Measurements from ENCODE around the gene ATP2A2. TPM values are rescaled to one million over a fixed set of nuclear protein-coding genes. Genes with fewer than 3 reads are reported as not detected.
A peak's percentile ranks its signal among the peaks of the same experiment; 100 is the strongest.
"Not testable (repeated sequence)": the region's sequence is repeated elsewhere in the genome, so short reads cannot be mapped to it uniquely, and the experiment has no call there.

ATP2A2 gene
- total RNA-seq, 1 experiment from 2014 or later: 154 TPM

GRCh38 chr12:110355073-110355472 lies 74.0 kb downstream of the ATP2A2 start:
- Histone ChIP-seq H3K36me3 (ENCODE audit: low read depth) (no peaks in the 10 kb centered on the region), H3K79me2 (ENCODE audit: low read depth) (no peaks in the 10 kb centered on the region), H3K4me1 (replicated peaks; ENCODE audit: insufficient read depth) (no peaks in the 10 kb centered on the region), H3K4me3 (no peak overlapping the region), H2AFZ (no peak overlapping the region), H3K27me3 (ENCODE audit: insufficient read depth, low read depth) (no peaks in the 10 kb centered on the region), H3K4me2 (no peak overlapping the region), H3K27ac (no peak overlapping the region), H4K20me1 (ENCODE audit: insufficient read depth) (no peaks in the 10 kb centered on the region), H3K9me2 (ENCODE audit: insufficient read depth) (no peaks in the 10 kb centered on the region), H3K9me3 (ENCODE audit: insufficient read depth, low read depth) (no peaks in the 10 kb centered on the region), H3F3A (ENCODE audit: insufficient read depth, low read depth) (peaks cover 44% of the 10 kb centered on the region; the same call in 1 of the 2 replicates)
- BruUV-seq (replicated peaks): no TSS peak
- POLR2A ChIA-PET (ENCODE audit: unreplicated experiment): no interaction called here
- CTCF ChIA-PET: no interaction called here
- TF ChIP-seq, protein P1, sequence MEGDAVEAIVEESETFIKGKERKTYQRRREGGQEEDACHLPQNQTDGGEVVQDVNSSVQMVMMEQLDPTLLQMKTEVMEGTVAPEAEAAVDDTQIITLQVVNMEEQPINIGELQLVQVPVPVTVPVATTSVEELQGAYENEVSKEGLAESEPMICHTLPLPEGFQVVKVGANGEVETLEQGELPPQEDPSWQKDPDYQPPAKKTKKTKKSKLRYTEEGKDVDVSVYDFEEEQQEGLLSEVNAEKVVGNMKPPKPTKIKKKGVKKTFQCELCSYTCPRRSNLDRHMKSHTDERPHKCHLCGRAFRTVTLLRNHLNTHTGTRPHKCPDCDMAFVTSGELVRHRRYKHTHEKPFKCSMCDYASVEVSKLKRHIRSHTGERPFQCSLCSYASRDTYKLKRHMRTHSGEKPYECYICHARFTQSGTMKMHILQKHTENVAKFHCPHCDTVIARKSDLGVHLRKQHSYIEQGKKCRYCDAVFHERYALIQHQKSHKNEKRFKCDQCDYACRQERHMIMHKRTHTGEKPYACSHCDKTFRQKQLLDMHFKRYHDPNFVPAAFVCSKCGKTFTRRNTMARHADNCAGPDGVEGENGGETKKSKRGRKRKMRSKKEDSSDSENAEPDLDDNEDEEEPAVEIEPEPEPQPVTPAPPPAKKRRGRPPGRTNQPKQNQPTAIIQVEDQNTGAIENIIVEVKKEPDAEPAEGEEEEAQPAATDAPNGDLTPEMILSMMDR (conservative IDR thresholded peaks at IDR 0.05): peak; percentile 47; the same call in 1 of the 2 replicates
- no peak for TF ChIP-seq EZH2 (IDR thresholded peaks at IDR 0.05; ENCODE audit: low read depth)
- DNase-seq: no peak
- intact Hi-C loops (cut with micrococcal nuclease; ENCODE audit: unreplicated experiment): no loop called here

- H3K9me3 ChIP-seq (ENCODE audit: insufficient read depth, low read depth); H3K79me2 ChIP-seq (ENCODE audit: low read depth); H3K4me2 ChIP-seq; H3K27ac ChIP-seq; H3K36me3 ChIP-seq (ENCODE audit: low read depth); BruUV-seq (replicated peaks); H3K4me3 ChIP-seq; H3K9me2 ChIP-seq (ENCODE audit: insufficient read depth); H2AFZ ChIP-seq; H4K20me1 ChIP-seq (ENCODE audit: insufficient read depth); intact Hi-C loops (cut with micrococcal nuclease; ENCODE audit: unreplicated experiment); DNase-seq; H3K4me1 ChIP-seq (replicated peaks; ENCODE audit: insufficient read depth); POLR2A ChIA-PET (ENCODE audit: unreplicated experiment); H3K27me3 ChIP-seq (ENCODE audit: insufficient read depth, low read depth): not testable (repeated sequence)
- H3F3A ChIP-seq (ENCODE audit: insufficient read depth, low read depth): peaks cover 18% of the 10 kb centered on the region; the same call in 1 of the 2 replicates
- CTCF ChIA-PET: interaction anchor here (0.6 to 1.1 kb wide), 3 partner anchors 9 to 257 kb away, joined by 3 to 4 read pairs (median 3); no protein-coding TSS in a partner anchor
- TF ChIP-seq, protein P1 (conservative IDR thresholded peaks at IDR 0.05): peak; percentile 55
These were observed 77.5 kb downstream of the ATP2A2 start for GRCh38 chr12:110358384-110359097.

- intact Hi-C loops (cut with micrococcal nuclease; ENCODE audit: unreplicated experiment): no loop called here
- no TSS peak for BruUV-seq (replicated peaks)
- Histone ChIP-seq H3F3A (ENCODE audit: insufficient read depth, low read depth) (peaks cover 12% of the 10 kb centered on the region; the same call in 1 of the 2 replicates), H3K9me2 (ENCODE audit: insufficient read depth) (no peaks in the 10 kb centered on the region), H3K9me3 (ENCODE audit: insufficient read depth, low read depth) (no peaks in the 10 kb centered on the region), H3K4me2 (no peak overlapping the region), H3K79me2 (ENCODE audit: low read depth) (no peaks in the 10 kb centered on the region), H2AFZ (no peak overlapping the region), H3K36me3 (ENCODE audit: low read depth) (no peaks in the 10 kb centered on the region), H3K27me3 (ENCODE audit: insufficient read depth, low read depth) (no peaks in the 10 kb centered on the region), H3K27ac (no peak overlapping the region), H3K4me1 (replicated peaks; ENCODE audit: insufficient read depth) (no peaks in the 10 kb centered on the region), H4K20me1 (ENCODE audit: insufficient read depth) (no peaks in the 10 kb centered on the region), H3K4me3 (no peak overlapping the region)
- ChIA-PET POLR2A (ENCODE audit: unreplicated experiment) (no interaction called here), CTCF (no interaction called here)
- no peak for DNase-seq
- TF ChIP-seq EZH2 (IDR thresholded peaks at IDR 0.05; ENCODE audit: low read depth): no peak
- TF ChIP-seq, protein P1 (conservative IDR thresholded peaks at IDR 0.05): no peak
These were observed 80.2 kb downstream of the ATP2A2 start for GRCh38 chr12:110361216-110361615.

Measured in PC-9 (cell line).